GM08714 (cell line): ENCODE data around the gene AP5Z1.

Experiments used
- H3K4me3 ChIP-seq: fragments of 200-500 bp; sonication (Bioruptor generic); 2 replicates; pipeline ENCODE4 v1.5.1; 2014; ENCODE audit warnings: mild to moderate bottlenecking, low read length, inconsistent platforms
- ZNF274 ChIP-seq: IDR thresholded peaks from 2 replicates; pipeline ENCODE4 v1.6.1; 2012; ENCODE audit warnings: mild to moderate bottlenecking, low read depth, low read length

The AP5Z1 gene

DNA sequence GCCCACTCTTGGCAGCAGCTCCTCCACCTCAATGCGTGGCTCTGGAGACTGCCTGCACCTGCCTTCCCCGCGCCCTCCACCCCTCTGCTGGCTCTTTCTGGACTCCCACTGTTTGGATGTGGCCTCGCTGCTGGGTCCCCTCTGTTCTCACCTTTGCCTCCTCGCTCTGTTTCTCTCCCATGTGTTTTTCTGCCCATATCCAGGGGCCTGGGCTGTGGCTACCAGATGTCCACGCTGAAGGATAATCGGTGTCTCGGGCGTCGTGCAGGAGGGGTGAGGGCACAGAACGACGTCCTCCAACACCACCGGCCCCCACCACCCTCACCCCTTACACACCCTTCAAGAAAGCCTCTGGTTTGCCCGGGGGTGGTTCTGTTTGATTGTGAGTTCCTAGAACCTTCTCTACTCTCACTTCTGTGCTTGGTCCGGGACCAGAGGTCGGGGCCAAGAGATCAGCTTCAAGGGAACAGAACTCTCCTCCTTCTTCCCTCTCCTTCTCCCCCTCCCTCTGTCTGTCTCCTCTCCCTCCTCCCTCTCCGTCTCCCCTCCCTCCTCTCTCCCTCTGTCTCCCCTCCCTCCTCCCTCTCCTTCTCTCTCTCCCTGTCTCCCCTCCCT is 31.7 kb downstream of the AP5Z1 start:
- TF ChIP-seq ZNF274: no peak
- no peak overlapping the region for H3K4me3 ChIP-seq

DNA sequence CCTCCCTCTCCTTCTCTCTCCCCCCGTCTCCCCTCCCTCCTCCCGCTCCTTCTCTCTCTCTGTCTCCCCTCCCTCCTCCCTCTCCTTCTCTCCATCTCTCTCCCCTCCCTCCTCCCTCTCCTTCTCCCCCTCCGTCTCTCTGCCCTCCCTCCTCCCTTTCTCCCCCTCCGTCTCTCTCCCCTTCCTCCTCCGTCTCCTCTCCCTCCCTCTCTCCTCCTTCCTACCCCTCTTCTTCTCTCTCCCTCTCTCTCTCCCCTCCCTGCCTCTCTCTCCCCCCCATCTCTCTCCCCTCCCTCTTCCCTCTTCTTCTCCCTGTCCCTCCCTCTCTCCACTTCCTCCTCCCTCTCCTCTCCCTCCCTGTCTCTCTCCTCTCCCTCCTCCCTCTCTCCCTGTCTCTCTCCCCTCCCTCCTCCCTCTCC is 32.2 kb downstream of the AP5Z1 start:
- TF ChIP-seq ZNF274: no peak
- H3K4me3 ChIP-seq: no peak overlapping the region

GRCh38 chr7:4808026-4808425 is 32.6 kb downstream of the AP5Z1 start:
- TF ChIP-seq ZNF274: no peak
- no peak overlapping the region for H3K4me3 ChIP-seq

DNA sequence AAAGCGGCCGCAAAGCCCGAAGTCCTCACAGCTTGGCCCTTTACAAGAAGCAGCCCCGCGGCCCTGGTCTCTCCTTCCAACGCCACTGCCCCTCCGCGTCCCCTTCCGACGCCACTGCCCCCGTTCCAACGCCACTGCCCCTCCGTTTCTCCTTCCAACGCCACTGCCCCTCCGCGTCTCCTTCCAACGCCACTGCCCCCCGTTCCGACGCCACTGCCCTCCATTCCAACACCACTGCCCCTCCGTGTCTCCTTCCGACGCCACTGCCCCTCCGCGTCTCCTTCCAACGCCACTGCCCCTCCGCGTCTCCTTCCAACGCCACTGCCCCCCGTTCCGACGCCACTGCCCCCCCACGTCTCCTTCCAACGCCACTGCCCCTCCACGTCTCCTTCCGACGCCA is 33.1 kb downstream of the AP5Z1 start:
- no peak for TF ChIP-seq ZNF274
- no peak overlapping the region for H3K4me3 ChIP-seq

DNA sequence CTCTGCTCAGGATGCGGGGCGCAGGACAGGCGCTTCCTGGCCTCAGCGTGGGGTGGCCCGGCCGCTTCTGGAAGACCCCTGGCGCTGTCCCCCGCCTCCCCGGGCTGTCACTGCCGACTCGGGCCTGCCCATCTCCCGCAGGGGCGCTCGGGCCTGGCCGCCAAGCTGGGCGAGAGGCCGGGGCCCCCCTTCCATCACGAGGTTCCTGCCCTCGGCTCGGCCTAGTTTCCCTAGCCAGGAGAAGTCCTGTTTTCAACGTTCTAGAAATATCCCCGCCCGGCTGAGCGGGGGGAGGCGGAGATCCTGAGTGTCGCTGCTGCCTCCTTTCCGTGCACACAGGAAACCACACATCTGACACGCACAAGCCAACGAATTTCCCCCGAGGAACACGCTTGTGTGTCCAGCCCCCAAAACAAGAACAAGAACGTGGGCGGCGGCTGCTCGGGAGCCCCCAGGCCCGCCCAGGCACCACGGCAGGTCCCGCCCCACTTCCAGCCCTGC is 33.7 kb downstream of the AP5Z1 start:
- no peak overlapping the region; the same call in 1 of the 2 replicates for H3K4me3 ChIP-seq
- no peak for TF ChIP-seq ZNF274

DNA sequence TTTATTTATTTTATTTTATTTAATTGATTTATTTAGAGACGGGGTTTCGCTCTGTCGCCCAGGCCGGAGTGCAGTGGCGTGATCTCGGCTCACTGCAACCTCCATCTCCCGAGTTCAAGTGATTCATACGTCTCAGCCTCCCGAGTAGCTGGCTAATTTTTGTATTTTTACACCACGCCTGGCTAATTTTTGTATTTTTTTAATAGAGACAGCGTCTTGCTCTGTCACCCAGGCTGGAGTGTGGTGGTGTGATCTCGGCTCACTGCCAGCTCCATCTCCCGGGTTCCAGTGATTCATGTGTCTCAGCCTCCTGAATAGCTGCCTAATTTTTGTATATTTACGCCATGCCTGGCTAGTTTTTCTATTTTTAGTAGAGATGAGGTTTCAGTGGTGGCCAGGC is 34.2 kb downstream of the AP5Z1 start:
- no peak overlapping the region for H3K4me3 ChIP-seq
- TF ChIP-seq ZNF274: no peak

- H3K4me3 ChIP-seq: no peak overlapping the region
- TF ChIP-seq ZNF274: no peak
Measured at GRCh38 chr7:4814433-4814832, 39.0 kb downstream of the AP5Z1 start.

DNA sequence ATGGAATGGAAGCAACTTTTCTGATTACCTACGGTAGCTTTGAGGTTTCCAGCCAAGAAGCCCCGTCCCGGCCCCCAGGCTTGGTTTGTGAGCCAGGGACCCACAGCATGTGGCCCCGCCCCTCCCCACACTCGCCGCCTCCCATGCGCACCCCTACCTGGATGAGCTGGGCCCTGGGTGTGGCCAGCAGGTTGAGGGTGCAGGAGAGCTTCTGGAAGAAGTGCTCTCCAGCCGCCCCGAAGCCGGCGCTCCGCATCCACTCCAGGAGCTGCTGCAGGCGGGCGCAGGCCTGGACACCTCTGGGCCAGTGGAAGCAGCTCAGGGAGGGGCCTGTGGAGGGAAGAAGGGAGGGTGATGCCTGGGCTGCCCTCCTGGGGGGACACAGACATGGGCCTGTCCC is 39.7 kb downstream of the AP5Z1 start:
- no peak for TF ChIP-seq ZNF274

DNA sequence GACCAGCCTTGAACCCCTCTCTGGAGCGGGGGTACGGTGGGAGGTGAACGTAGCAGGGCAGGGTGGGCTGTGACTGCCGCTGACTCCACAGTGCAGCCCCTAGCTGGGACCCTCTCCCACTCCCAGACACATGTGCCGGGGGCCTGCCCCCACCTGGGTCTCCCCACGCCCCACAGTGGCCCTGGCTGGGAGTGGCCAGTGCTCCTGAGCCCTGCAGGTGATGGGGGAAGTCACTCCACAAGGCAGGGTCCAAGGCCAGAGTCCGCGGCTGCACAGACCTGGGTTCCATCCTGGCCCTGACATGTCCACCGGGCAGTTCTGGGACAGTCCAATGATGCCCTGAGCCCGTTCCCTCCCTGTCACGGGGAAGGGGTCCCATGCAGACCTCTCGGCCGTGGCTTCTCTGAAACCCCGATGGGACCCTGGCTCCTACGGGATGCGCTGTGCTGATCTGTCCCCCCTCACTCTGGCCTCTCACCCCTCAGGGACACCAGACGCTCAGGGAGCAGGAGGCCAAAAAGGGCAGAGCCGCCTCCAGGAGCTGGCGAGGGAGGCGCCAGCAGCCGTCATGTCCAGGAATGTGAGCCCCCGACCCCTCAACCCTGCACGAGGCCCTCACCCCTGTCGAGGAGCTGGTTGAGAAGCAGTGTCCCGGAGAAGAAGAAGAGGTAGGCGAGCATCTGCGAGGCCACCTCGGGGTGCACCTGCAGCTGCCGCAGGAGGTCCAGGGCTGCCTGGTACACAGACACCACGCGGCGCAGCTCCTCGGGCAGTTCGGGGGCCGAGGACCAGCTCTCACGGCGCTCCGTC is 40.4 kb downstream of the AP5Z1 start:
- H3K4me3 ChIP-seq: no peak overlapping the region
- TF ChIP-seq ZNF274: no peak

More for the DNA sequence above, 39.7 kb downstream of the AP5Z1 start:
- no peak overlapping the region for H3K4me3 ChIP-seq

DNA sequence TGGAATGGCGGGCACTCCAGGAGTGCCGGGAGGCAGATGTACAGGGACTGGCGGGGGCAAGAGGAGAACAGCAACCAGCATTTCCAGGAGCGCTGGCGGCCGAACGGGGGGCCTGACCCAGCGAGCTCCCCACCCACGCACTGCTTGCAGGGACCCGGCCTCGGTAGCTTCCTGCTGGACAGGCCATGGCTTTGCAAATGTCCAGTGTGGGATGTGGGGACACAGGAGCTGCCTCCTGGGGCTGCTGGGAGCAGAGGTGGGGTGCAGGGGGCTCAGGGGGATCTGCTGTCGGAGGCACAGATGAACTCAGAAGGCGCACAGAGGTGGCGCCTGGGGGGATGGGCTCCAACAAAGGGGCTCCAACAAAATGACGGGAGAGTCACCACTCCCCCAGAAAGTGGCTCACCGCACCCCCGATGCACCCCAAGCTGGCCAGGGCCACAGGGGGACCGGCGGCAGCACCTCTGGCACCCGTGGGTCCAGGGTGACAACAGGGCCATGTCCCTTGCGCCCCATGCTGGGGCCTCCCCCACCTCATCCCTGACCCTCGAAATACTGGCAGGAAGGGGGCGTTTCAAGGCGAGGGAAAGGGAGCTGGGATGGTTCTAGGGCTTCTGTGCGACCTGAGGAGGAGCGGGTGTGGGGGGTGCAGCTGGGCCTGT is 41.1 kb downstream of the AP5Z1 start:
- TF ChIP-seq ZNF274: no peak
- H3K4me3 ChIP-seq: no peak overlapping the region

DNA sequence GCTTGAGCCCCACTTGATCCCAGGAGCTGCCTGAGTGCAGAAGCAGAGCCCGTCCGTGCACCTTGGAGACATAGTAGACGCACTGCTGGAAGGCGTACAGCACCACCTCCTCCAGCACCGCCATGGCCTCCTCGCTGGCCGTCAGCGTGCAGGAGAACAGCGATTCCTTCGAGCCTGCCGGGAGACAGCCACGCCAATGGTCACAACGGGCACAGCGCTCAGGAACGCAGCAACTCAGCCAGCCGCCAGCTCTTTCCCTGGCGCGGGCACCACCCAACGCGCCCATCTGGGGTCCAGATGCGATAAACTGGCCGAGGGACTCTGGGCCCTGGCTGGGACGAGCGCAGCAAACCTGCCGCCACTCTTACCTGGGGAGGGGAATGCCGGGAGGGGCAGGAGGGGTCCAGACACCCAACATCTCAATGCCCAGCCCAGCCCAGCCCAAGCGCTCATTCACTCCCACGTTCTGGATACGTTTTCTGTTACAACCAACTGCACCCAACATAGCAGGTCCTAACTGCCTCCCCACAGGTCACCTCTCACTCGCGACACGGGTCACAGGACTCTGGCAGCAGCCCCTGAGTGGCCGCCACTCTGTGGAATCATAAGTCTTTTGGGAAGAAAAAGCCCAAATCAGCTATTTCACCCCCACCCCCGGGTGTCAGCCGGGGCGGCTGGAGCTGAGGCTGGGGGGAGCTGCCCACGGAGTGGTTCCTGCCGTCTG is 41.9 kb downstream of the AP5Z1 start:
- TF ChIP-seq ZNF274: no peak
- H3K4me3 ChIP-seq: no peak overlapping the region

DNA sequence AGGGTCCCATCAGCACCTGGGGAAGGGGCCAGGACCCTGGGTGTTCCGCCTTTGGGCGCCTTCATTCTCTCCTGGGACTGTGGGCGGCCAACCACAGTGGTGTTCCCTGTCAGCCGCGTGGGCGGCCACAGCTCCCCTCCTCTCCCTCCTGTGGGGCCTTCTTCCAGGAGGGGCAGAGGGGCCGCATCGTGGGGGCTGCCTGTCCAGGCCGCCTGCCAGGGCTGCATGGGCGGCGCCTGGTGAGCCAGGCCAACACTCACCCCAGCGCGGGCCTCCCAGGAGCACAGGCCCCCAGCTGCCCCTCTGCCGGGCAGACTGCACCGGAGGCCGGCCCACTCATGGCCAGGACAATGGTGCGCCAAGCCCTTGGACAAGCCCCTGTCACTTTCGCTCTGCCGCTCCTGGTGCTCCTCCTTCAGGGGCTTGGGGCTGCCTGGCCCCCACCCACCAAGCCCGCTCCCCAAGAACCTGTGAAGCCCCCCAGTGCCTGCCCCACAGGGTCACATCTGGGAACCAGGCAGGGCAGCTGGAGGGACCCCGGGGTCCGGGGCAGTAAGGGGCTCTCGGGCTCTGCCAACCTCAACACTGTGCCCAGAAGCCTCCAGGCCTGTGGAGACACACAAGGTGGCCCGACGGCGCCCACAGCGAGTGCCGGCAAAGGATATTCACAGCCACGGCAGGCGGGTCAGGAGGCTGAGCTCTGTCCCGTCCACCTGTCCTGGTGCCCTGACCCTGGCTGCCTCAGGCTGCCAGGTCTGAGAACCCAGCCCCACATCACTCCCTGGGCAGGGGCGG is 42.8 kb downstream of the AP5Z1 start:
- no peak for TF ChIP-seq ZNF274
- no peak overlapping the region for H3K4me3 ChIP-seq
